GM23338 (cell line): ENCODE measurements around the gene RABL6.

Experiments used
- EZH2 ChIP-seq: fragments of 200-600 bp; sonication (generic); IDR thresholded peaks from one replicate; pipeline ENCODE4 v1.8.0; 2017; ENCODE audit warnings: antibody characterized with exemption, mild to moderate bottlenecking, low read depth; ENCODE audit not compliant: unreplicated experiment
- EZH2phosphoT487 ChIP-seq: fragments of 200-600 bp; sonication (generic); IDR thresholded peaks from one replicate; pipeline ENCODE4 v1.8.1; 2018; ENCODE audit warnings: antibody characterized with exemption; ENCODE audit not compliant: unreplicated experiment
- JUNB ChIP-seq: IDR thresholded peaks from one replicate; pipeline ENCODE4 v1.6.1; 2016; ENCODE audit warnings: antibody characterized with exemption; ENCODE audit not compliant: unreplicated experiment
- POLR2AphosphoS5 ChIP-seq: IDR thresholded peaks from 2 replicates; pipeline ENCODE4 v1.6.1; 2016; ENCODE audit warnings: antibody characterized with exemption, low read depth
- ZNF331 ChIP-seq: fragments of 250-450 bp; sonication (Bioruptor Pico); IDR thresholded peaks from 2 replicates; pipeline ENCODE4 v1.5.0; 2020; ENCODE audit warnings: low read depth, mild to moderate bottlenecking, moderate library complexity
- TF ChIP-seq, protein P1 (sequence below), 2 experiments: fragments of 200-600 bp in 1 of 2; sonication (generic) in 1 of 2; conservative IDR thresholded peaks; 2 replicates each; pipeline versions ENCODE4 v1.5.1 to v1.6.1; 2016 to 2017; ENCODE audit warnings: antibody characterized with exemption in 2 of 2, low read depth in 2 of 2, mild to moderate bottlenecking in 2 of 2, moderate library complexity in 1 of 2
- TF ChIP-seq, protein P2 (sequence below): IDR thresholded peaks from one replicate; pipeline ENCODE4 v1.6.1; 2018; ENCODE audit warnings: antibody characterized with exemption; ENCODE audit not compliant: unreplicated experiment

- TF ChIP-seq, protein P1, sequence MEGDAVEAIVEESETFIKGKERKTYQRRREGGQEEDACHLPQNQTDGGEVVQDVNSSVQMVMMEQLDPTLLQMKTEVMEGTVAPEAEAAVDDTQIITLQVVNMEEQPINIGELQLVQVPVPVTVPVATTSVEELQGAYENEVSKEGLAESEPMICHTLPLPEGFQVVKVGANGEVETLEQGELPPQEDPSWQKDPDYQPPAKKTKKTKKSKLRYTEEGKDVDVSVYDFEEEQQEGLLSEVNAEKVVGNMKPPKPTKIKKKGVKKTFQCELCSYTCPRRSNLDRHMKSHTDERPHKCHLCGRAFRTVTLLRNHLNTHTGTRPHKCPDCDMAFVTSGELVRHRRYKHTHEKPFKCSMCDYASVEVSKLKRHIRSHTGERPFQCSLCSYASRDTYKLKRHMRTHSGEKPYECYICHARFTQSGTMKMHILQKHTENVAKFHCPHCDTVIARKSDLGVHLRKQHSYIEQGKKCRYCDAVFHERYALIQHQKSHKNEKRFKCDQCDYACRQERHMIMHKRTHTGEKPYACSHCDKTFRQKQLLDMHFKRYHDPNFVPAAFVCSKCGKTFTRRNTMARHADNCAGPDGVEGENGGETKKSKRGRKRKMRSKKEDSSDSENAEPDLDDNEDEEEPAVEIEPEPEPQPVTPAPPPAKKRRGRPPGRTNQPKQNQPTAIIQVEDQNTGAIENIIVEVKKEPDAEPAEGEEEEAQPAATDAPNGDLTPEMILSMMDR (conservative IDR thresholded peaks at IDR 0.05; ENCODE audit: low read depth in 2 of 2): no peak
- no peak for TF ChIP-seq POLR2AphosphoS5
- no peak for TF ChIP-seq EZH2phosphoT487
- TF ChIP-seq ZNF331 (CRISPR knock-in tag): no peak
- TF ChIP-seq, protein P2, sequence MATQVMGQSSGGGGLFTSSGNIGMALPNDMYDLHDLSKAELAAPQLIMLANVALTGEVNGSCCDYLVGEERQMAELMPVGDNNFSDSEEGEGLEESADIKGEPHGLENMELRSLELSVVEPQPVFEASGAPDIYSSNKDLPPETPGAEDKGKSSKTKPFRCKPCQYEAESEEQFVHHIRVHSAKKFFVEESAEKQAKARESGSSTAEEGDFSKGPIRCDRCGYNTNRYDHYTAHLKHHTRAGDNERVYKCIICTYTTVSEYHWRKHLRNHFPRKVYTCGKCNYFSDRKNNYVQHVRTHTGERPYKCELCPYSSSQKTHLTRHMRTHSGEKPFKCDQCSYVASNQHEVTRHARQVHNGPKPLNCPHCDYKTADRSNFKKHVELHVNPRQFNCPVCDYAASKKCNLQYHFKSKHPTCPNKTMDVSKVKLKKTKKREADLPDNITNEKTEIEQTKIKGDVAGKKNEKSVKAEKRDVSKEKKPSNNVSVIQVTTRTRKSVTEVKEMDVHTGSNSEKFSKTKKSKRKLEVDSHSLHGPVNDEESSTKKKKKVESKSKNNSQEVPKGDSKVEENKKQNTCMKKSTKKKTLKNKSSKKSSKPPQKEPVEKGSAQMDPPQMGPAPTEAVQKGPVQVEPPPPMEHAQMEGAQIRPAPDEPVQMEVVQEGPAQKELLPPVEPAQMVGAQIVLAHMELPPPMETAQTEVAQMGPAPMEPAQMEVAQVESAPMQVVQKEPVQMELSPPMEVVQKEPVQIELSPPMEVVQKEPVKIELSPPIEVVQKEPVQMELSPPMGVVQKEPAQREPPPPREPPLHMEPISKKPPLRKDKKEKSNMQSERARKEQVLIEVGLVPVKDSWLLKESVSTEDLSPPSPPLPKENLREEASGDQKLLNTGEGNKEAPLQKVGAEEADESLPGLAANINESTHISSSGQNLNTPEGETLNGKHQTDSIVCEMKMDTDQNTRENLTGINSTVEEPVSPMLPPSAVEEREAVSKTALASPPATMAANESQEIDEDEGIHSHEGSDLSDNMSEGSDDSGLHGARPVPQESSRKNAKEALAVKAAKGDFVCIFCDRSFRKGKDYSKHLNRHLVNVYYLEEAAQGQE: no peak
- no peak for TF ChIP-seq EZH2
- no peak for TF ChIP-seq JUNB
Measured at GRCh38 chr9:136792321-136793085, 15.2 kb upstream of the RABL6 start.
